Activated CD4-positive, alpha-beta T cell treated with anti-CD3 and anti-CD28 coated beads for 36 hours (primary cell): ENCODE data around the gene SSNA1. TPM values are rescaled to one million over a fixed set of nuclear protein-coding genes. Genes with fewer than 3 reads are reported as not detected.
A peak's percentile ranks its signal among the peaks of the same experiment; 100 is the strongest.

Source experiments
- ATAC-seq: fragments of 200-7000 bp; cut with Tn5 transposase; one replicate; pipeline ENCODE4 v1.10.0; 2021; ENCODE audit warnings: mild to moderate bottlenecking, moderate library complexity
- CTCF ChIA-PET: fragments of 350-600 bp; sonication (Branson Sonifier 250); formaldehyde crosslinking; loops from one replicate; lab custom pipeline; 2021; ENCODE audit warnings: antibody characterized with exemption; lab: Charles Lee
- POLR2A ChIA-PET: fragments of 350-600 bp; sonication (Branson Sonifier 250); formaldehyde crosslinking; loops from one replicate; lab custom pipeline; 2021; ENCODE audit warnings: antibody characterized with exemption, inconsistent platforms; lab: Charles Lee
- DNase-seq: peaks from one replicate; pipeline ENCODE4 v3.0.0-alpha.2; 2020
- H3K27ac Mint-ChIP-seq: one replicate; pipeline ENCODE4 v1.8.0; 2021; ENCODE audit warnings: mixed read lengths
- H3K27me3 Mint-ChIP-seq: one replicate; pipeline ENCODE4 v1.8.0; 2021; ENCODE audit warnings: mixed read lengths
- H3K36me3 Mint-ChIP-seq: one replicate; pipeline ENCODE4 v1.8.0; 2021; ENCODE audit warnings: low read depth, mixed read lengths
- H3K4me1 Mint-ChIP-seq: one replicate; pipeline ENCODE4 v1.8.0; 2021; ENCODE audit warnings: mixed read lengths
- H3K4me3 Mint-ChIP-seq: one replicate; pipeline ENCODE4 v1.8.0; 2021; ENCODE audit warnings: mild to moderate bottlenecking, moderate library complexity, mixed read lengths
- H3K9me3 Mint-ChIP-seq: one replicate; pipeline ENCODE4 v1.8.0; 2021; ENCODE audit warnings: low read depth, mixed read lengths
- intact Hi-C, 2 experiments: fragments of 100-400 bp; cut with DNase I in 1 of 2; cut with micrococcal nuclease in 1 of 2; formaldehyde crosslinking; loops; one replicate each; pipeline versions ENCODE4 v1.14.2 to v1.15.1; 2022 to 2024; cut with DNase I, micrococcal nuclease
- total RNA-seq, 2 experiments: library from RNA; stranded (reverse); gene quantifications; one replicate each; pipeline ENCODE4 v1.2.3, GENCODE V29; 2021

The SSNA1 gene
- total RNA-seq, 2 experiments from 2014 or later, result 53.6 to 58.6 TPM

- CTCF ChIA-PET, result interaction anchor here (1.1 kb wide), 1 partner anchor 8 kb away, joined by 4 read pairs; no protein-coding TSS in a partner anchor
- peaks cover 10% of the 10 kb centered on the region for H3K36me3 Mint-ChIP-seq
- POLR2A ChIA-PET, result no interaction called here
- H3K4me3 Mint-ChIP-seq, result no peak overlapping the region
- intact Hi-C loops, result no loop called here
- DNase-seq, result no peak
- H3K27ac Mint-ChIP-seq, result no peak overlapping the region
- H3K27me3 Mint-ChIP-seq, result no peaks in the 10 kb centered on the region
- H3K4me1 Mint-ChIP-seq, result peaks cover 7% of the 10 kb centered on the region
- H3K9me3 Mint-ChIP-seq, result no peaks in the 10 kb centered on the region
- no peak for ATAC-seq
These were observed 8.0 kb upstream of the SSNA1 start for GRCh38 chr9:137180491-137180890.

- Mint-ChIP-seq H3K27ac (no peak overlapping the region), H3K27me3 (no peaks in the 10 kb centered on the region), H3K9me3 (no peaks in the 10 kb centered on the region), H3K36me3 (peaks cover 13% of the 10 kb centered on the region), H3K4me1 (peaks cover 15% of the 10 kb centered on the region), H3K4me3 (no peak overlapping the region)
- intact Hi-C loops, result no loop called here
- ATAC-seq, result no peak
- no peak for DNase-seq
- ChIA-PET POLR2A (no interaction called here), CTCF (interaction anchor here (1.1 kb wide), 1 partner anchor 7 kb away, joined by 4 read pairs; no protein-coding TSS in a partner anchor)
These were observed 6.8 kb upstream of the SSNA1 start for GRCh38 chr9:137181680-137182079.

- POLR2A ChIA-PET, result no interaction called here
- CTCF ChIA-PET, result interaction anchor here (0.6 kb wide), 1 partner anchor 485 kb away, joined by 3 read pairs; no protein-coding TSS in a partner anchor
- Mint-ChIP-seq H3K4me3 (no peak overlapping the region), H3K9me3 (no peaks in the 10 kb centered on the region), H3K4me1 (peaks cover 24% of the 10 kb centered on the region), H3K27me3 (no peaks in the 10 kb centered on the region), H3K36me3 (peaks cover 14% of the 10 kb centered on the region), H3K27ac (no peak overlapping the region)
- intact Hi-C loops, result no loop called here
- no peak for DNase-seq
- ATAC-seq, result no peak
These were observed 5.6 kb upstream of the SSNA1 start for GRCh38 chr9:137182836-137183235.

GRCh38 chr9:137183980-137184595, 4.4 kb upstream of the SSNA1 start:
- Mint-ChIP-seq H3K36me3 (peaks cover 15% of the 10 kb centered on the region), H3K4me1 (peaks cover 26% of the 10 kb centered on the region), H3K27ac (no peak overlapping the region), H3K27me3 (no peaks in the 10 kb centered on the region), H3K4me3 (no peak overlapping the region), H3K9me3 (no peaks in the 10 kb centered on the region)
- ATAC-seq (no peak), DNase-seq (no peak)
- CTCF ChIA-PET, result no interaction called here
- POLR2A ChIA-PET, result no interaction called here
- intact Hi-C loops, result no loop called here

GRCh38 chr9:137184881-137185660, 3.4 kb upstream of the SSNA1 start:
- Mint-ChIP-seq H3K9me3 (no peaks in the 10 kb centered on the region), H3K4me3 (no peak overlapping the region), H3K27me3 (no peaks in the 10 kb centered on the region), H3K27ac (no peak overlapping the region), H3K4me1 (peaks cover 28% of the 10 kb centered on the region), H3K36me3 (peaks cover 12% of the 10 kb centered on the region)
- intact Hi-C loops, result loop anchor here in 1 of 2 experiments (5.0 kb wide), 1 partner anchor 37 kb away; the partner anchor contains the start of gene RNF208
- ChIA-PET CTCF (no interaction called here), POLR2A (no interaction called here)
- DNase-seq (no peak), ATAC-seq (no peak)

GRCh38 chr9:137185921-137186320, 2.6 kb upstream of the SSNA1 start:
- no peaks in the 10 kb centered on the region for H3K27me3 Mint-ChIP-seq
- H3K36me3 Mint-ChIP-seq, result peaks cover 16% of the 10 kb centered on the region
- no peak overlapping the region for H3K27ac Mint-ChIP-seq
- ChIA-PET CTCF (no interaction called here), POLR2A (no interaction called here)
- intact Hi-C loops, result loop anchor here in 1 of 2 experiments (5.0 kb wide), 1 partner anchor 36 kb away; the partner anchor contains the start of gene RNF208
- DNase-seq (no peak), ATAC-seq (no peak)
- H3K4me3 Mint-ChIP-seq, result no peak overlapping the region
- no peaks in the 10 kb centered on the region for H3K9me3 Mint-ChIP-seq
- peaks cover 33% of the 10 kb centered on the region for H3K4me1 Mint-ChIP-seq

GRCh38 chr9:137186385-137186784, 2.1 kb upstream of the SSNA1 start:
- no peak for DNase-seq
- Mint-ChIP-seq H3K27me3 (no peaks in the 10 kb centered on the region), H3K9me3 (no peaks in the 10 kb centered on the region), H3K4me3 (peak overlapping the region; percentile 91), H3K36me3 (peaks cover 16% of the 10 kb centered on the region), H3K4me1 (peaks cover 33% of the 10 kb centered on the region), H3K27ac (peak overlapping the region; percentile 42)
- CTCF ChIA-PET, result no interaction called here
- POLR2A ChIA-PET, result no interaction called here
- ATAC-seq, result no peak
- intact Hi-C loops, result loop anchor here in 1 of 2 experiments (5.0 kb wide), 1 partner anchor 36 kb away; the partner anchor contains the start of gene RNF208

- Mint-ChIP-seq H3K4me1 (peaks cover 33% of the 10 kb centered on the region), H3K9me3 (no peaks in the 10 kb centered on the region), H3K36me3 (peaks cover 12% of the 10 kb centered on the region), H3K27me3 (no peaks in the 10 kb centered on the region), H3K4me3 (peak overlapping the region; percentile 91), H3K27ac (peak overlapping the region; percentile 77)
- ChIA-PET CTCF (no interaction called here), POLR2A (interaction anchor here (1.0 kb wide), 1 partner anchor 160 kb away, joined by 3 read pairs; no protein-coding TSS in a partner anchor)
- no peak for DNase-seq
- no peak for ATAC-seq
- intact Hi-C loops, result loop anchor here in 1 of 2 experiments (5.0 kb wide), 1 partner anchor 35 kb away; the partner anchor contains the start of gene RNF208
These were observed 1.1 kb upstream of the SSNA1 start for GRCh38 chr9:137187386-137187785.

- Mint-ChIP-seq H3K27me3 (no peaks in the 10 kb centered on the region), H3K9me3 (no peaks in the 10 kb centered on the region), H3K27ac (peak overlapping the region; percentile 82), H3K4me1 (peaks cover 33% of the 10 kb centered on the region), H3K4me3 (peak overlapping the region; percentile 91), H3K36me3 (peaks cover 12% of the 10 kb centered on the region)
- ChIA-PET POLR2A (interaction anchor here (1.0 kb wide), 1 partner anchor 161 kb away, joined by 3 read pairs; no protein-coding TSS in a partner anchor), CTCF (interaction anchor here (2.1 kb wide), 1 partner anchor 14 kb away, joined by 4 read pairs; no protein-coding TSS in a partner anchor)
- no peak for DNase-seq
- peak; percentile 5 for ATAC-seq
- intact Hi-C loops, result loop anchor here (1.0 to 5.0 kb wide), 12 partner anchors 12 to 397 kb away; partner anchors contain the start of genes TPRN (in 2 of the 2), DPP7 (in 1 of the 2), MAN1B1 (in 1 of the 2) and NDOR1 (in 1 of the 2)
These were observed 388 bp upstream of the SSNA1 start for GRCh38 chr9:137188086-137188489.

GRCh38 chr9:137189297-137190295, 1.1 kb downstream of the SSNA1 start:
- Mint-ChIP-seq H3K36me3 (peaks cover 12% of the 10 kb centered on the region), H3K9me3 (no peaks in the 10 kb centered on the region), H3K27ac (peak overlapping the region; percentile 88), H3K4me1 (peaks cover 29% of the 10 kb centered on the region), H3K27me3 (no peaks in the 10 kb centered on the region), H3K4me3 (peak overlapping the region; percentile 91)
- DNase-seq (no peak), ATAC-seq (peak; percentile 1)
- CTCF ChIA-PET, result interaction anchor here (0.5 to 2.1 kb wide), 19 partner anchors 8 to 1205 kb away, joined by 3 to 5 read pairs (median 3); partner anchors contain the start of genes RNF224 and TPRN
- intact Hi-C loops, result loop anchor here (1.0 to 5.0 kb wide), 6 partner anchors 16 to 75 kb away; partner anchors contain the start of genes DPP7 (in 1 of the 2), NDOR1 (in 1 of the 2), RNF208 (in 1 of the 2) and TMEM203 (in 1 of the 2)
- POLR2A ChIA-PET, result interaction anchor here (1.0 to 1.2 kb wide), 3 partner anchors 11 to 94 kb away, joined by 3 to 8 read pairs (median 4); partner anchors contain the start of gene TPRN
